Neural crest cell (in vitro differentiated cells): ENCODE measurements around the gene PADI2. TPM values are rescaled to one million over a fixed set of nuclear protein-coding genes. Genes with fewer than 3 reads are reported as not detected.

Source experiments
- DNase-seq: peaks from one replicate; pipeline ENCODE4 v3.0.0; 2021; ENCODE audit warnings: low read depth, mixed read lengths, low spot score
- H3K27ac Mint-ChIP-seq: one replicate; pipeline ENCODE4 v1.8.0; 2021; ENCODE audit warnings: mild to moderate bottlenecking, mixed read lengths; ENCODE audit not compliant: unreplicated experiment
- H3K27me3 Mint-ChIP-seq: 2 replicates; pipeline ENCODE4 v1.8.0; 2021; ENCODE audit warnings: low read depth, mild to moderate bottlenecking, mixed read lengths
- H3K36me3 Mint-ChIP-seq: 2 replicates; pipeline ENCODE4 v1.8.0; 2021; ENCODE audit warnings: low read depth, mild to moderate bottlenecking, mixed read lengths
- H3K4me1 Mint-ChIP-seq: 2 replicates; pipeline ENCODE4 v1.8.0; 2021; ENCODE audit warnings: mixed read lengths
- H3K4me3 Mint-ChIP-seq: one replicate; pipeline ENCODE4 v1.8.0; 2021; ENCODE audit warnings: mild to moderate bottlenecking, mixed read lengths
- H3K9me3 Mint-ChIP-seq: 2 replicates; pipeline ENCODE4 v1.8.0; 2021; ENCODE audit warnings: mixed read lengths
- total RNA-seq: library from RNA; stranded (reverse); gene quantifications from 2 replicates; pipeline ENCODE4 v1.2.1, GENCODE V29; 2021
- TF ChIP-seq, protein P1 (sequence below): fragments of 200-600 bp; sonication (generic); conservative IDR thresholded peaks from 2 replicates; pipeline ENCODE4 v1.5.0; 2021; ENCODE audit warnings: antibody characterized with exemption, mild to moderate bottlenecking

The PADI2 gene
- total RNA-seq, 1 donor from 2014 or later: 0.16 TPM

DNA sequence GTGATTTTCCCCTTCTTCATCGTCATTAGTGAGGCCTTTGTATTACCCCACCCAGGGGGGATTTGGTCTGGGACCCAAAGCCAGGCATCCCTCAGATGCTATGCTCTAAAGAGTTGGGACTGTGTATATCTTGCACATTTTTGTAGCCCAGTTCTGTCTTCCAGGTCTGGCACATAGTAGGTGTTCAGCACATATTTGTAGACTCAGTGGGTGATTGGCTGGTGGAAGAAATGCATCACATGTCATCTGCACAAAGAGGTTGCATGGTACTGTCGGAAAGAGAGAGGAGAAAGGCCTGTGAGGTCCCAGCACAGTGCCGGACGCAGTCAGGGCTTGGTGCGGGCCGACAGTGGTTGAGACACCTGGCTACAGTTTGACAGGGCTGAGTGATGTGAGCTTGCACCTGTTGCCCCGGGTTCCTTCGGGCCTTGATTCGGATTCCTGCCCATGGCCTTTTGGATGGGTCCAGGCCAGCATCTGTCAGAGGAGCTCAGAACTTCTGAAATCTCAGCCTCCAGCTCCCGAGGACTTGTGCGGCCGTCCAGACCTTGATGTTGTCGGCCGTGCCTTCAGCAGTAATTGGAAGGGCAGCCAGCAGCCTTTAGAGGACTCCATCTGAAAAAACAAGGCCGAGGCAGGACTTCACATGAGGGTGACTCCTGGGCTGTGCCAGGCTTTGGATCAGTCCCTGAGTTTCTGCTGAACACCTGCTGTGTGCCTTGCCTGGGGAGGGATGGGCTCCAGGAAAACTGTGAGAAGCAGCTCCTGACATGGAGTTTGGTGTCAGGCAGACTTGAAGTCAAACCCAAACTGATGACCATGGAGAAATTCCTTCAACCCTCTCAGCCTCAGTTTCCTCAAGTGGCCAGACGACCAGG lies 44.8 kb upstream of the PADI2 start:
- no peak for DNase-seq
- H3K27me3 Mint-ChIP-seq: no peaks in the 10 kb centered on the region
- H3K9me3 Mint-ChIP-seq: no peaks in the 10 kb centered on the region
- no peak overlapping the region for H3K27ac Mint-ChIP-seq
- TF ChIP-seq, protein P1, sequence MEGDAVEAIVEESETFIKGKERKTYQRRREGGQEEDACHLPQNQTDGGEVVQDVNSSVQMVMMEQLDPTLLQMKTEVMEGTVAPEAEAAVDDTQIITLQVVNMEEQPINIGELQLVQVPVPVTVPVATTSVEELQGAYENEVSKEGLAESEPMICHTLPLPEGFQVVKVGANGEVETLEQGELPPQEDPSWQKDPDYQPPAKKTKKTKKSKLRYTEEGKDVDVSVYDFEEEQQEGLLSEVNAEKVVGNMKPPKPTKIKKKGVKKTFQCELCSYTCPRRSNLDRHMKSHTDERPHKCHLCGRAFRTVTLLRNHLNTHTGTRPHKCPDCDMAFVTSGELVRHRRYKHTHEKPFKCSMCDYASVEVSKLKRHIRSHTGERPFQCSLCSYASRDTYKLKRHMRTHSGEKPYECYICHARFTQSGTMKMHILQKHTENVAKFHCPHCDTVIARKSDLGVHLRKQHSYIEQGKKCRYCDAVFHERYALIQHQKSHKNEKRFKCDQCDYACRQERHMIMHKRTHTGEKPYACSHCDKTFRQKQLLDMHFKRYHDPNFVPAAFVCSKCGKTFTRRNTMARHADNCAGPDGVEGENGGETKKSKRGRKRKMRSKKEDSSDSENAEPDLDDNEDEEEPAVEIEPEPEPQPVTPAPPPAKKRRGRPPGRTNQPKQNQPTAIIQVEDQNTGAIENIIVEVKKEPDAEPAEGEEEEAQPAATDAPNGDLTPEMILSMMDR: no peak
- no peak overlapping the region for H3K4me3 Mint-ChIP-seq
- peaks cover 3% of the 10 kb centered on the region for H3K4me1 Mint-ChIP-seq
- H3K36me3 Mint-ChIP-seq: no peaks in the 10 kb centered on the region

DNA sequence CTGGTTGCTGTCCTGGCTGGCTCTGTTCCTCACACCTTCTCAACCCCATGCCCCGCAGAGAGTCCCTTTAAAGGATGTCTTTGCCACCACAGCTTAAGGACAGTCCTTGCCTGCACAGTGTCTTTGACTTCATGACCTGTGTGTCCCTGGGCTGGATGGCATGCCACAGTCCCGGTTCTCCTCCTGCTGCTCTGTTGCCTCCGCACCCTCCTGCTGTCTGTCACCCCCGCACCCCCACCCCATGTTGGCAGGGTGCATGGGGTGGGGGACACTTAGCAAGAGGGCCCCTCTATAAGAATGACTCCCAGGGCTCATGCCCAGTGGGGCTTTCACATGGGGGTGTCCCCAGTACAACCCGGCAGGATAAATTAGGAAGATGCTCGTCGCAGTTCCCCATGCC lies 44.1 kb upstream of the PADI2 start:
- DNase-seq: no peak
- TF ChIP-seq, protein P1: no peak
- Mint-ChIP-seq H3K4me1 (no peaks in the 10 kb centered on the region), H3K27ac (no peak overlapping the region), H3K36me3 (no peaks in the 10 kb centered on the region), H3K4me3 (no peak overlapping the region), H3K27me3 (no peaks in the 10 kb centered on the region), H3K9me3 (no peaks in the 10 kb centered on the region)

DNA sequence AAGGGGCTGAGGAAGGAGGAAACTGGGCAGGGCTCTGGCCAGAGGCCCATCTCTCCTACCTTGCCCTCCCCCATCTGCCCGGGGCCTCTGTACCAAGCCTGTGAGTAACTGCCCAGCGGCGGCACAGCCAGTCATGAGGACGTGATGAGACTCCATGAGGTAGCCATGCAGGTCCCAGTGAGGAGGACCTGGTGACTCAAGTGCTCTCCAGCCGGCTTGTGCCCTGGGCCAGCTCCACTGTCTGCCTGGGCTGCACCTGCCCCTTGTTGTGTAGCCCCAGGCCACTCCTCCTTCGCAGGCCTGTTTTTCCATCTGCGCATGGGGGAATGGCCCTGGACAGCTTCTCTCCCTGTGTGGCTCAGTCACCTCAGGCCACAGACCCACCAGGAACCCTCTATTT lies 43.7 kb upstream of the PADI2 start:
- Mint-ChIP-seq H3K4me3 (no peak overlapping the region), H3K9me3 (no peaks in the 10 kb centered on the region), H3K4me1 (no peaks in the 10 kb centered on the region), H3K27me3 (no peaks in the 10 kb centered on the region), H3K36me3 (no peaks in the 10 kb centered on the region), H3K27ac (no peak overlapping the region)
- TF ChIP-seq, protein P1: no peak
- no peak for DNase-seq

DNA sequence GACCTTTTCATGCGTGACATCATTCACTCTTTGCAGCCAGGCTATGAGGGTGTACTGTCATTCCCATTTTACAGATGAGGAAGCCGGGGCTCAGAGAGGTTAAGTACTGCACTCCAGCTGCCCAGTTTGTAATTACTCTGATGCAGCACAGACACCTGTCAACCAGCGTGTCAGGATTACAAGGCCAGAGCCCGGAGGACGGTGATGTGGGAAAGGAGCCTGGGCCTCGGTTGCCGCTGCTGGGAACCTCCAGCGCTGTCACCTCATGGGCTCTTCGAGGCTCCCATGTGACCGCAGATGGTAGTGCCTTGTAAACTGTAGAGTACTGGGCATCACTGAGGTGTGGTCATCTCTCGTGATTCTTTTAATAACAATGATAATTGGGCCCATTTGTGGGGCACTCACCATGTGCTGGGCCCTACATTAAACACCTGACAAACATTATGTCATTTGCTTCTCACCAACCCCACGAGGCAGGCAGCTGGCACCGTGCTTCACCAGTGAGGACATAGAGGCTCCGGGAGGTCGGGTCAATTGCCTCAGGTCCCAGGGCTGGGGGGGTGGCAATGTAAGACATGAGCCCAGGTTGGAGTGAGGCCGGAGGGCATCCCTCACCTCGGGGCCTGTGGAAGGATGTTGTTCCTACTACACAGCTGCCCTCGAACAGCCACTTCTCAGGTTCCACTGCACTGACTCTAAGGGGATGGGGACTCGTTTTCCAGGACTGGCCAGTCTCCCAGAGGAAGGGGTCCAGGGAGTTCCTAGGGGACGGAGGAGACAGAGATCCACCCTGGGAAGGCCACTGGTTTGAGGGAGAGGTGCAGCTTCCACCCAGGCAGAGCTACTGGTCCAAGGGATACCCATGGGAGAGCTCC lies 42.9 kb upstream of the PADI2 start:
- H3K27ac Mint-ChIP-seq: no peak overlapping the region
- H3K4me1 Mint-ChIP-seq: no peaks in the 10 kb centered on the region
- no peak for DNase-seq
- H3K27me3 Mint-ChIP-seq: no peaks in the 10 kb centered on the region
- no peaks in the 10 kb centered on the region for H3K9me3 Mint-ChIP-seq
- no peak overlapping the region for H3K4me3 Mint-ChIP-seq
- H3K36me3 Mint-ChIP-seq: no peaks in the 10 kb centered on the region
- TF ChIP-seq, protein P1: no peak

DNA sequence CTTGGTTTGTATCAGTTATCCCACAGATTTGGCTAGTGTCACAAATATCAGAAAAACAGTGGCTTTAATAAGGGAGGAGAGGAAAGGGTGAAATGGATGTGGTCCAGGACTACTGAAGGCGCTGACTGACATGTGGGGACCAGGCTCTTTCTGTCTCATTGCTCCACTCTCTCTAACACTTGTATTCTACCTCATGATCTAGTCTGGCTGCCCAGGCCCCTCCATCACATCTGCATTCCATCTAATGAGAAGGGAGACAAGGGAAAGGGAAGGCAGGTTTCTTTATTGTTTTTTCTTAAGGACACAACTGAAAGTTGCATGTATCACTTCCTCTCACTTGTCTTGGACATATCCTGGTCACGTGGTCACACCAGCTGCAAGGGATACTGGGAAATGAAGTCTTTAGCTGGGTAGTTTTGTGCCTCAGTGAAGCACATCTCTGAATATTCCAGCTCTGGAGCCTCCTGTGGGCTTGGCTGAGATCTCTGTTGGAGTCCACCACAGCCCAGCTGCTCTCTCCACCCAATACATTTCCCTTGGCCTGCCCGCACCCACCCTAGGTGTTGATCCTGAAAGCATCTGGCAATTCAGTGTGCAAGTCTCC lies 42.0 kb upstream of the PADI2 start:
- Mint-ChIP-seq H3K4me1 (no peaks in the 10 kb centered on the region), H3K4me3 (no peak overlapping the region), H3K9me3 (peaks cover 4% of the 10 kb centered on the region), H3K27me3 (no peaks in the 10 kb centered on the region), H3K27ac (no peak overlapping the region), H3K36me3 (no peaks in the 10 kb centered on the region)
- DNase-seq: no peak
- TF ChIP-seq, protein P1: no peak
